Common myeloid progenitor, CD34-positive (primary cell): ENCODE data around the gene MAP4K1.
"Not testable (repeated sequence)": the region's sequence is repeated elsewhere in the genome, so short reads cannot be mapped to it uniquely, and the experiment has no call there.

ENCODE experiments used
- CTCF ChIA-PET: fragments of 350-600 bp; sonication (Branson Sonifier 250); formaldehyde crosslinking; loops from one replicate; lab custom pipeline; 2021; ENCODE audit warnings: antibody characterized with exemption; lab: Charles Lee
- POLR2A ChIA-PET: fragments of 350-600 bp; sonication (Branson Sonifier 250); formaldehyde crosslinking; loops from one replicate; lab custom pipeline; 2021; ENCODE audit warnings: antibody characterized with exemption; lab: Charles Lee
- DNase-seq, 3 donors: peaks; one replicate each; pipeline versions ENCODE4 v3.0.0 to v3.0.0-alpha.2; 2013
- H3K27ac ChIP-seq, 2 experiments: 1 replicate in 1 of 2; 2 replicates in 1 of 2; pipeline ENCODE4 v1.7.0; 2013; ENCODE audit warnings: inconsistent platforms in 2 of 2, low read length in 2 of 2, mild to moderate bottlenecking in 2 of 2, low read depth in 1 of 2, moderate library complexity in 1 of 2; ENCODE audit not compliant: severe bottlenecking in 2 of 2, insufficient read depth in 1 of 2, poor library complexity in 1 of 2
- H3K27me3 ChIP-seq, 5 experiments: replicated peaks in 2 of 5; 1 replicate in 3 of 5; 2 replicates in 2 of 5; pipeline versions ENCODE4 v1.6.1 to v1.7.0; 2013; ENCODE audit warnings: low read length in 4 of 5, mild to moderate bottlenecking in 2 of 5, moderate library complexity in 2 of 5, inconsistent platforms in 1 of 5; ENCODE audit not compliant: insufficient read depth in 5 of 5, control insufficient read depth in 4 of 5
- H3K36me3 ChIP-seq, 4 experiments: 1 replicate in 2 of 4; 2 replicates in 2 of 4; pipeline versions ENCODE4 v1.6.1 to v1.7.0; 2013; ENCODE audit warnings: low read length in 3 of 4, control low read depth in 1 of 4, mild to moderate bottlenecking in 1 of 4; ENCODE audit not compliant: control insufficient read depth in 4 of 4, insufficient read depth in 4 of 4
- H3K4me1 ChIP-seq, 4 experiments: 1 replicate in 3 of 4; 2 replicates in 1 of 4; pipeline versions ENCODE4 v1.6.1 to v1.7.1; 2013; ENCODE audit warnings: low read length in 3 of 4, mild to moderate bottlenecking in 3 of 4, control low read depth in 1 of 4, inconsistent platforms in 1 of 4, moderate library complexity in 1 of 4; ENCODE audit not compliant: control insufficient read depth in 4 of 4, insufficient read depth in 4 of 4; ENCODE audit errors: control extremely low read depth in 1 of 4
- H3K4me3 ChIP-seq, 7 experiments: 1 replicate in 4 of 7; 2 replicates in 3 of 7; pipeline versions ENCODE4 v1.5.1 to v1.7.0; 2013; ENCODE audit warnings: mild to moderate bottlenecking in 7 of 7, low read length in 6 of 7, moderate library complexity in 6 of 7, inconsistent platforms in 2 of 7, low read depth in 2 of 7, control low read depth in 1 of 7; ENCODE audit not compliant: insufficient read depth in 4 of 7, control insufficient read depth in 1 of 7; ENCODE audit errors: extremely low read depth in 1 of 7
- H3K9me3 ChIP-seq, 5 experiments: 1 replicate in 4 of 5; 2 replicates in 1 of 5; pipeline versions ENCODE4 v1.6.1 to v1.7.1; 2013; ENCODE audit warnings: low read length in 4 of 5, mild to moderate bottlenecking in 2 of 5, inconsistent platforms in 1 of 5, low read depth in 1 of 5, moderate library complexity in 1 of 5; ENCODE audit not compliant: control insufficient read depth in 4 of 5, insufficient read depth in 2 of 5; ENCODE audit errors: control extremely low read depth in 1 of 5
- WGBS: methylation state at CpG from one replicate; pipeline ENCODE4 v1.1.5; 2013; ENCODE audit not compliant: insufficient coverage; 5-methylcytosine and 5-hydroxymethylcytosine counted together

Gene MAP4K1

DNA sequence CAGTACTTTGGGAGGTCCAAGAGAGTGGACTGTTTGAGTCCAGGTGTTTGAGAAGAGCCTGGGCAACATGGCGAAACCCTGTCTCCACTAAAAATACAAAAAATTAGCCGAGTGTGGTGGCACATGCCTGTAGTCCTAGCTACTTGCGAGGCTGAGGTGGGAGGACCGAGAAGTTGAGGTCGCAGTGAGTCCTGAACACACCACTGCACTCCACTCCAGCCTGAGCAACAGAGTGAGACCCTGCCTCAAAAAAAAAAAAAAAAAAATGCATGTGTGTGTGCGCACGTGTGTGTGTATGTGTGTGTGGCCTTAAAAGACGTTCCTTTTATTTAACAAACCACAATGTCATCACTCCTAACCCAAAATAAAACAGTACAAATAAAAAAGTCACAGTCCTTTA, 62.6 kb downstream of the MAP4K1 start:
- Histone ChIP-seq H3K4me3 (no peak overlapping the region), H3K27ac (no peak overlapping the region), H3K27me3 (peaks cover 0 to 4% (median 0%) of the 10 kb centered on the region in 5 experiments), H3K36me3 (no peaks in the 10 kb centered on the region), H3K9me3 (no peaks in the 10 kb centered on the region), H3K4me1 (peaks cover 0 to 14% (median 0%) of the 10 kb centered on the region in 4 experiments)
- CTCF ChIA-PET, result interaction anchor here (0.6 kb wide), 1 partner anchor 406 kb away, joined by 4 read pairs; no protein-coding TSS in a partner anchor
- POLR2A ChIA-PET, result no interaction called here
- WGBS, result 98% methylated on average over 4 of the region's 8 CpGs
- no peak for DNase-seq

DNA sequence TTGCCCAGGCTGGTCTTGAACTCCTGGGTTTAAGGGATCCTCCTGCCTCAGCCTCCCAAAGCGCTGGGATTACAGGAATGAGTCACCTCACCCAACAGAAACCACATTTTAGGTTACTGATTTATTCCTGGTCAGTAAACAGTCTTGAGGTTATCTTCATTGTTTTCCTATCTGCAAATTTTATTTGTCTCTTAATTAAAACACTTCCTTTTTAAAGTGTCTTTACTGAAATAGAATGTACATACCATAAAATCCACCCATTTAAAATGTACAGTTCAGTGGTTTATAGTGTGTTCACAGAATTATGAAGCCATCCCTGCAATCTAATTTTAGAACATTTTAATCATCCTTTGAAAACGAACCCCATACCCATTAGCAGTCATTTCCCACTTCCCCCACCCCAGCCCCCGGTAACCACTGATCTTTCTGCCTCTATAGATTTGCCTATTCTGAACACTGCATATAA, 63.0 kb downstream of the MAP4K1 start:
- no peak for DNase-seq
- CTCF ChIA-PET, result interaction anchor here (0.6 kb wide), 1 partner anchor 407 kb away, joined by 4 read pairs; no protein-coding TSS in a partner anchor
- peaks cover 0 to 14% (median 0%) of the 10 kb centered on the region in 4 experiments for H3K4me1 ChIP-seq
- no peak overlapping the region for H3K27ac ChIP-seq
- no peak overlapping the region for H3K4me3 ChIP-seq
- POLR2A ChIA-PET, result no interaction called here
- no peaks in the 10 kb centered on the region for H3K9me3 ChIP-seq
- H3K36me3 ChIP-seq, result no peaks in the 10 kb centered on the region
- H3K27me3 ChIP-seq, result peaks cover 0 to 4% (median 0%) of the 10 kb centered on the region in 5 experiments
- WGBS, result 100% methylated on average over 1 of the region's 3 CpGs

DNA sequence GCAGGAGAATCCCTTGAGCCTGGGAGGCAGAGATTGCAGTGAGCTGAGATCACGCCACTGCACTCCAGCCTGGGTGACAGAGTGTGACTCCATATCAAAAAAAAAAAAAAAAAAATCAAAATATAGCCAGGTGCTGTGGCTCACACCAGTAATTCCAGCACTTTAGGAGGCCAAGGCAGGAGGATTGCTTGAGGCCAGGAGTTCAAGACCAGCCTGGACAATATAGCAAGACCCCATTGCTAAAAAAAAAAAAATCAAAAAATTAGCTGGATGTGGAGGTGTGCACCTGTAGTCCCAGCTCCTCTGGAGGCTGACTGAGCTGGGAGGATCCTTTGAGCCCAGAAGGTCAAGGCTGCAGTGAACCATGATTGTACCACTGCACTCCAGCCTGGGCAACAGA, 64.5 kb downstream of the MAP4K1 start:
- no CpG with 5 or more reads among the region's 1 CpG for WGBS
- H3K36me3 ChIP-seq, CTCF ChIA-PET, DNase-seq, H3K27me3 ChIP-seq, H3K27ac ChIP-seq, H3K9me3 ChIP-seq, POLR2A ChIA-PET, H3K4me3 ChIP-seq: not testable (repeated sequence)
- peaks cover 0 to 14% (median 0%) of the 10 kb centered on the region in 4 experiments for H3K4me1 ChIP-seq

DNA sequence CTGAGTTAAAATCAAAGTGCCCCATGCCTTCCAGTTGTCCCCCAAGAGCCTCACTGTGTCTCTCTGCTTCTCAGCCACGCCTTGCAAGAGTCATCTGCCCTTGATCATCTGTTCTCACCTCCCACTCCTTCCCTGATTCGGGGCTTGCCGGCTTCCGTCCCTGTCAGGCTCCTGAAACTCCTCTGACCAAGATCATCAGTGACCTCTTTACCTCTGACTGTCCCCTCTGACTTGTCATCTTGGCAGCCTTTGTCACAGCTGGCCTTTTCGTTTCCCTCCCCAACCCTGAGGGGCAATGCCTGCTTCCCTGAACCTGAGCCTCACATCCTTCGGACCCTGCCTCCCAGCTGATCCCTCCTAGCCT, 66.3 kb downstream of the MAP4K1 start:
- H3K27me3 ChIP-seq, result peaks cover 0 to 4% (median 0%) of the 10 kb centered on the region in 5 experiments
- no peaks in the 10 kb centered on the region for H3K9me3 ChIP-seq
- no peak for DNase-seq
- ChIA-PET POLR2A (no interaction called here), CTCF (no interaction called here)
- no peak overlapping the region for H3K4me3 ChIP-seq
- no peaks in the 10 kb centered on the region for H3K36me3 ChIP-seq
- no peak overlapping the region for H3K27ac ChIP-seq
- H3K4me1 ChIP-seq, result peaks cover 0 to 5% (median 0%) of the 10 kb centered on the region in 4 experiments
- 94% methylated on average over 6 of the region's 6 CpGs for WGBS

DNA sequence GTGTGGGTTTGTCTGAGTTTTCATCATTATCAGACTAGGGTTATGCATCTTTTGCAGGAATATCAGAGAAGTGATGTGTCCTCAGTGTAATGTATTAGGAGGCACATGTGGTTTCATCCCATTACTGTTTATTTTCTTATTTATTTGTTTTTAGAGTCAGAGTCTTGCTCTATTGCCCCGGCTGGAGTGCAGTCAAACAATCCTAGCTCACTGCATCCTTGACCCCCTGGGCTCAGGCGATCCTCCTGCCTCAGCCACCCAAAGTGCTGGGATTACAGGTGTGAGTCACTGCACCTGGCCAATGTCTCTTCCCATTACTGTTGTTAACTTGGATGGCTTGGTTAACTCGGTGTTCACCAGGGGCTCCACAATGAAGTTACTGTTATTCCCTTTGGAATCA, 67.4 kb downstream of the MAP4K1 start:
- DNase-seq, result no peak
- WGBS, result 100% methylated on average over 1 of the region's 3 CpGs
- CTCF ChIA-PET, result no interaction called here

DNA sequence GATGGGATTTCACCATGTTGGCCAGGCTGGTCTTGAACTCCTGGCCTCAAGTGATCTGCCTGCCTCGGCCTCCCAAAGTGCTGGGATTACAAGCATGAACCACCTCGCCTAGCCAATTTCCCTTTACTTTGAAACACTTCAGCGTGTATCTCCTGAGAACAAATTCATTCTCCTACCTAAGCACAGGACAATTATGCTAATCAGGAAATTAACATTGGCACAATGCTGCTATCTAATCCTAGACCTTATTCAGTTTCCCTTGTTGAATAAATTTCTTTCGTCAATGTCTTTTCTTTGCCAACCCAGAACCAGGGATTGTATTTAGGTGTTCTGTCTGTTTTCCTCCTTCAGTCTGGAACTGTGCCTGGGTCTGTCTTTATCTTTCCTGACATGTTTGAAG, 67.8 kb downstream of the MAP4K1 start:
- Histone ChIP-seq H3K27ac (no peak overlapping the region), H3K4me1 (peaks cover 0 to 6% (median 0%) of the 10 kb centered on the region in 4 experiments), H3K4me3 (no peak overlapping the region), H3K36me3 (no peaks in the 10 kb centered on the region), H3K9me3 (no peaks in the 10 kb centered on the region), H3K27me3 (peaks cover 0 to 4% (median 0%) of the 10 kb centered on the region in 5 experiments)
- POLR2A ChIA-PET, result no interaction called here
- DNase-seq, result no peak
- 93% methylated on average over 3 of the region's 4 CpGs for WGBS
- CTCF ChIA-PET, result no interaction called here

More for the DNA sequence above, 67.4 kb downstream of the MAP4K1 start:
- POLR2A ChIA-PET, result no interaction called here
- Histone ChIP-seq H3K4me1 (peaks cover 0 to 4% (median 0%) of the 10 kb centered on the region in 4 experiments), H3K27ac (no peak overlapping the region), H3K36me3 (no peaks in the 10 kb centered on the region), H3K9me3 (no peaks in the 10 kb centered on the region), H3K27me3 (peaks cover 0 to 4% (median 0%) of the 10 kb centered on the region in 5 experiments), H3K4me3 (no peak overlapping the region)

DNA sequence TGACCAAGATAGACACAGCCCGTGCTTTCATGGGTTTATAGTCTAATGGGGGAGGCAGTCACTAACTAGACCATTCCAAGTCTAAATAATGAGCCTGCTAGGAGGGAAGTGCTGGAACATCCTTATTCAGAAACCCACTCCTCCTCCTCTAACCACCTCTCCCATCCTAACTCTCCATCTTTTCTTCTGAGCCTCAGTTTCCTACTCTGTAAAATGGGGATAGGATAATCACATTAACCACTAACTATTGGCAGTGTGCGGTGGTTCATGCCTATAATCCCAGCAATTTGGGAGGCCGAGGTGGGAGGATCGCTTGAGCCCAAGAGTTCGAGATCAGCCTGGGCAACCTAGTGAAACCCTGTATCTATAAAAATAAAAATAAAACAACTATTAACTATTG, 68.7 kb downstream of the MAP4K1 start:
- DNase-seq, result no peak
- H3K27me3 ChIP-seq, result peaks cover 0 to 4% (median 0%) of the 10 kb centered on the region in 5 experiments
- no peaks in the 10 kb centered on the region for H3K9me3 ChIP-seq
- ChIA-PET POLR2A (no interaction called here), CTCF (interaction anchor here (1.6 kb wide), 1 partner anchor 70 kb away, joined by 4 read pairs; the partner anchor contains the start of gene EIF3K)
- no peak overlapping the region for H3K27ac ChIP-seq
- no peak overlapping the region for H3K4me3 ChIP-seq
- no peaks in the 10 kb centered on the region for H3K36me3 ChIP-seq
- peaks cover 2 to 10% (median 4%) of the 10 kb centered on the region in 4 experiments for H3K4me1 ChIP-seq
- 86% methylated on average over 2 of the region's 5 CpGs for WGBS
